Dedifferentiated amniotic fluid mesenchymal stem cell (primary cell): ENCODE measurements around the gene QKI.

ENCODE experiments used
- DNase-seq: peaks from one replicate; pipeline ENCODE4 v3.0.0-alpha.2; 2016; ENCODE audit errors: extremely low spot score

Gene QKI

DNA sequence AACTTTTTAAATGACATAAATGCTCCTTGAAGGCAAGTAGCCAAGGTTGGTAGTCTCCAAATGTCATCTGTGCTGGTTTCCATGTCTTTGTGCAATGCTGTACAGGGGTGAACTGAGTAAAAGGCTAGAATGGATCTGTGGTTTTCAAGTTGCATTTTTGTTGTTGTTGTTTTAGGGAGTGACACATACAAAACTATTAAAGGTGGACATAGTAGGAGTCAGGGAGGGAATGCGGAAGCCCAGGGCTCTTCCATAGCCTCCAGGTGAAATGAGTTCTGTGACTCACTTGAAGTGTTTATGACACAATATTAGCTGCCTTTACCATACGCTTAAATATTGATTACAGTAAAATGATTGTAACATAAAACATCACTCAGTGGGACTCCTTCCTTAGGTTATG lies 22.5 kb upstream of the QKI start:
- no peak for DNase-seq

DNA sequence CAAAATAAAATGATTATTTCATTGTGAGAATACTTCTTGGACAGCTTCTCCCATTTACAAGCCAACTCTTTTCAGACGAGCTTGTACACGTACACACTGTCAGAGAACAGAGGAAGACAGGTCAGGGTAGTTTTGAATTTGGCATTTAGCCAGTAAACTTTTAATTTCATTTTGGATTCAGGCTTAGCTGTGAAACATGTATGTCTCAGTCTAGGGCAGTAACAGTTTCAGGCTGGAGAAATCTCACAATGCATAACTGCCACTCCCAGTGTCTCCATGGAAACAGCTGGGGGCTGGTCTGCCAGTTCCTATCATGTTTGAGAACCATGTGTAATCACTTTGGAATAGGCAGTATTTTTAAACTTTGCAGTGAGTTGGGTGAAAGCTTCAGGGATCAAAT lies 22.0 kb upstream of the QKI start:
- peak; percentile 67 for DNase-seq

DNA sequence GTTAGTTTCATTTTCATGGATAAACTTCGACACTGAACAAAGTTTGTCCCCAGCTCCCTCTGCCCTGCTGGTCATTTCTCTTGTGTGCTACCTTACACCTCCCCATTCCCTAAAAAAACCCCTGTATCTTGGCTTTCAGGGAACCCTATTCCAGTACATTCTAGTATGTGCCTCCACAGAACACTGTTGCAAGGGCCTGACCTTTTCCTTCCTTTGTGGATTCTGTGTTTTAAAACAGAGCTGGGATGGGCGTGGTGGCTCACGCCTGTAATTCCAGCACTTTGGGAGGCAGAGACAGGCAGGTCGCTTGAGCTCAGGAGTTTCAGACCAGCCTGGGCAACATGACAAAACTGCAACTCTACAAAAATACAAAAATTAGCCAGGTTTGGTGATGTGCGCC lies 20.6 kb upstream of the QKI start:
- no peak for DNase-seq

DNA sequence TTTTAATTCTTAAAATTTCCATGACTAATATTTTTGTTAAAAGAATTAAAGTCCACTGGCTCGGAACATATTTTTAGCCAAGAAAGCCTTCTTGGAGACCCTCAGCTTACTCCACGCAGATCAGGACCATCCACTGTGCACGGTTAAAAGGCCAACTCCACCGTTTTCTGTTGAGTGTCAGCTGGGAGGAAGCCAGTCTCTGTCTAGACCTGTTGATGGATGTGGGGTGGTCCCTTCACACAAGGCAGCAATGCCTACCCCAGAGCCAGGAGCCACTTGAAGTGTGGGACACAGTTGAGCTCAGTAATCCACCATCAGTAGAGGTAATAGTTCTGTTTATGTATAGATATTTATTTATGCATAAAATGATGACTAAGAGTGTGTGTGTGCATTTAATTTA lies 19.9 kb upstream of the QKI start:
- no peak for DNase-seq

DNA sequence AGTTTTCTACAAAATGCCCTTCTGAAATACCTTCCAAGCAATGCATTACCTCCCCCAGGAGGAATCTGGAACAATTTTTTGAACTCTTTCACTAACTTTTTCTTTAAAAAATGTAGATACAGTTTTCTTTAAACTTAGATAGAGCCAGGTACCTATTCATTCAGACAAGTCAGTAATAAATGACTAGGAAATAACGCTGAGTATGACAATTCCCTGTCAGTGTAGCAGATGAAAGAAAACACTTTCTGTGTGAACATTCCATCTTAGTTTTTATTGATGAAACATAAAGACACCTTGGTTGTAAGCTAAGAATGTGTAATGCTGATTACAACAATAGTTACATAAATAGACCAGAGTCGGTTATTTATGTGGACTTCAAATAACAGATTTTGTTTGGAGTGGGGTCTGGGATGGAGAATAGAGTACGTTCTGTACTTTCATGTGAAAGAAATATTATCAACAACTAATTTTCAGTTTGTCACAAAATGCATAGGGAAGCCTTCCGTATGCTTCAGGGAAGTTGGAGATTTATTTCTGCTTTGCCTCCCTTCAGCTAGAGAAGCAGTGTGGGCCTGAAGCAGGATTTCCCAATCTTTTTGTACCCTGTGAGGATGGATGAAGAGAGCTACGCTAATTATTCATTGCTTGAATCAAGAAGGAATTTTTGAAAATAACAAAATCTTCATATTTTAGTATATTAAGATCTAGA lies 19.2 kb upstream of the QKI start:
- DNase-seq: no peak

DNA sequence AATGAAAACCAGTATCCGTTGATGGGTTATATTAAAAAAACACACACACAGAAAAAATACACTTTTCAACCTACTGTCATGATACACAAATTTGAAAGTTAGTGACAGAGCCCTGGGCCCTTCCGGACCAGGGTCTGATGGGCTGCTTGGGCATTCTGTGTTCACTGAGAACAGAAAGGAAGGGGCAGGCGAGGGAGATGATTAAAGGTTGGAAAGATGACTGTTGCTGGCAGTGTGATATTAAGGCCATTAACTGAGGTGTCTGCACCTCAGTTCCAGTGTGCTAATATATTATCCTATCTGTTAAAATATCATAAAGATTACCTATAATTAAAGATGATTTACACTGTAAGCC lies 18.7 kb upstream of the QKI start:
- DNase-seq: no peak

DNA sequence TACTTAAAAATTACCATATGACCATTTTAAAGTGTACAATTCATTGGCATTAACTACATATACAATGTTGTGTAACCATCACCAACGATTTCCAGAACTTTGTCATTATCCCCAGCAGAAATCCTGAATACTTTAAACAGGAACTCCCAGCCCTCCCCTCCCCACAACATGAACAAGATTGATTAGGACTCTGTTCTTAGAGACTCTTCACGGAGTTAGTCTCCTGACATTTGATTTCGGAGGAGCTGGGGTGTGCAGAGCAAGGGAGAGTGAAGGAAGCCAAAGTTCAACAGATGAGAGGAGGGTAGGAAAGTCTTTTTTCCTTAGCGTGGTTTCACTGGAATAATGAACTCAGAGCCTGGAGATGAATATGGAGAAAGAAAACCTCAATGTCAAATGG lies 17.2 kb upstream of the QKI start:
- DNase-seq: no peak

DNA sequence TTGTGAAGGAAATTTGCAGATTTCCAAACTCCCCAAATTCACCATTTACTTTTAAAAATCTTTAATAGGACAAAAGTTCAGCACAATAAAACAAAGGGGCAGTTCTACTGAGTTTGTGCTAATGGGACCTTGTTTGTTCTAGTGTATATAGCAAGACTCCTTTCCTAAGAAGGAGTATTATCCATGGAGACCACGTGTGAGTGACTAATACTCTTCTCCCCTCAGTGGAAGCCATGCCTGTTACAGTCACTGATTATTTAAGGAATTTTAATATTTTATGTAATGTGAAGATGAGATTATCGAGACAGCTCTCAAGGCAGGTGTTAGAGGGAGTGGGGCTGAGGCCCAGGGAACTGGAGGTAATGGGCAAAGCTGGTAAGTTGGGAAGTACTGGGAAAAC lies 16.4 kb upstream of the QKI start:
- no peak for DNase-seq

DNA sequence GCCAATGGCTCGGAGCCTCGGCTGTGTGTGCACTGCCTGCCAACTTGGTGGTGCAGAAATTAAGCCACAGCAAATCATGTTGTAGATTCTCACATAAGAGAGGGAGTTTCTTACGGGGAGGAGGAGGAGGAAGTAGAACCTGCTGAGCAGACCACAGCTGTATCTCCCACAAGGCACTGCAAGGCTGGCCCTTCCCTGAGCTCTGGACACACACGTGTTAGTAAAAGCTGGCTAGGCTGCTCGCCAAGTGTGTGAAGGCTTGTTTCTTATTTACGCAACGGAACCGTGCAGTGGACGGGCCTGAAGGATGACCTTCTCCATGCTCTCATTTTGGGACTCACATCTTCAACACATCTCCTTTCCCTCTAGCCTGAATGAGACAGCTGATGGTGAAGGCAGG lies 15.7 kb upstream of the QKI start:
- DNase-seq: no peak

DNA sequence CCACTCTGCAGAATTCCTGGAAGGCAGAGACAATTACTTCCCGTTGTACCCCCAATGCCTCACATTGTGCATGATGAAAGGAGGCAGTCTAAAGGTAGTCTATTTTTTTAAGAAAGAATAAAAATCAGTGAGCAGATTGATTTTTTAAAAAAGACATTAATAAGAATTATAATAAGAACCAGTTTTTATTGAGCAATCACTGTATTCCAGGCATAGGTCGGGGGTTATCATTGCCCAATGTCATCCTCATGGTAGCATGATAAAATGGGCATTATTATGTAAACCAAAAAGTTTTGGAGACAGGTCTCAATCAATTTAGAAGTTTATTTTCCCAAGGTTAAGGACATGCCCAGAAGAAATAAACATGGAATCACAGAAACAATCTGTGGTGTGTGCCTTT lies 14.0 kb upstream of the QKI start:
- DNase-seq: no peak

DNA sequence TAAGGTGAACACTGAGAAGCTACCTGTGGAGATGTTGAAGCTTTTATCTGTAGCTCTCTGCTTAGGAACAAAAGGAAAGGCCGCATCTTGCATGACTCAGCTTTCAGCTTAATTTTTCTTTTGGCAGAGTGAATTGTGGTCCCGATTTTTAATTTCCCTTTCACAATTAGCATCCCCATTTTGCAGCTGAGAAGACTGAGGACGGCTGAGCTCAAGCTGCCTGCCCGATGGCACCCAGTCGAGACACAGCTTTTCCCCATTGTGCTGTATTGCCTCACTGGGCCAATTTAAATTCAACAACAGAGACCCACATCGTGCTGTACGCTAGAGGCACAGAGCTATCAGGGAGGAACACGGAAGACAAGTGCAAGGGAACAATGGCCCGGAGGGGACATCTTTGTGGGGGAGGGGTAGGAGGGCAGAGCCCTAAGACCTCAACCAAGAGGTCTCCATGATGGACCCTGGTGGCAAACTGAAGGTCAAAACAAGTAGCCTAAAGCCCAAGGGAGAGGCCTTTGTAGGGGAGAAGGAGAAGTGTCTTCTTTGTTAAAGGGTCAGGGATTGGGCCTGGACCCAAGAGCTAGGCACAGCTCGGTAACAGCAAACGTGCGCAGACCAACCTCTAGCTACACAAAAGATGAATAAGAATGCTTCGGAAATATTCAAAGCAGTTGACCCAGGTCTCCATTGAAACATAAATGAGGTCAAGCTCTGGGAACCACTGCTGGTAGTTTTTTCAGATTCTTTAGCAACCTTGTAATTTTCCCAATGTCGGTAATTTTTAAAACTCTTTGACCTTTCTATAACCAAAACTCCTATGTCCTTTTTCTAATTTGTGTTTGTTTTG lies 13.3 kb upstream of the QKI start:
- DNase-seq: no peak

DNA sequence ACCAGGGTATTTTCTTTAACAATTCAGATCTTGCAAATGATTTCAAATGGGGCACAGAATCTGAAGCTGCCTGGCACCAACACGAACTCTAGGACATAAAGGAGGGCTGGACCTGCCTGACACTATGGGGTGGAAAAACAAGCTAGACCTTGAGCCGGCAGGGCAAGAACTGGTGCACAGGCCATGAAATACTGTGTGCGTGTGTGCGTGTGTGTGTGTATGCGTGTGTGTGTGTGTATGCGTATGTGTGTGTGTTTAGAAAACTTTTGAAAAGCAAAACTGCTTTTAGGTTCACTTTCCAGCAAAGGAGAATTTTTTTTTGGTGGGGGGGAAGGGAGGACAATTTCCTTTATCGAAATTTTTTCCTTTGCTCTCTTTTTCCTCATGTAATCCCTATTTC lies 11.9 kb upstream of the QKI start:
- DNase-seq: no peak

DNA sequence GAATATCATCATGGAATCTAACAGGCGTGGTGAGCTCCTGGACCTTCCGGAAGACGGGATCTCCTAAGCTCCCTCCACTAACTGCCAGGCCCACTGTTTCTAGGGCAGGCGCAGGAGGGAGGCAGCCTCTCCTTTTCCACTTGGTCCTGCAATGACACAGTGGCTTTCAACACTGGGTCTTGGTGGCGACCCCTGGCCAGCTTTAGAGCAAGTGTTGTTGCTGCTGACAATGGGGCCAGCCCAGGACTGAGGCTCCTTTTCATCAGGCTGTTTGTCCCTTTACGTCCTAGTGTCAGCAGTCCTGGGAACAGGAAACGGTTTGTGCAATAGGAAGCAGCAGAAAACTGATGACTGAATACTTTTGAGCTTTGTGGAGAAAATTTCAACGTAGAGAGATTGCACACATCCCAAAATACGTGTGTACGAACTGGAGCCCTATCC lies 9.7 kb upstream of the QKI start:
- no peak for DNase-seq

DNA sequence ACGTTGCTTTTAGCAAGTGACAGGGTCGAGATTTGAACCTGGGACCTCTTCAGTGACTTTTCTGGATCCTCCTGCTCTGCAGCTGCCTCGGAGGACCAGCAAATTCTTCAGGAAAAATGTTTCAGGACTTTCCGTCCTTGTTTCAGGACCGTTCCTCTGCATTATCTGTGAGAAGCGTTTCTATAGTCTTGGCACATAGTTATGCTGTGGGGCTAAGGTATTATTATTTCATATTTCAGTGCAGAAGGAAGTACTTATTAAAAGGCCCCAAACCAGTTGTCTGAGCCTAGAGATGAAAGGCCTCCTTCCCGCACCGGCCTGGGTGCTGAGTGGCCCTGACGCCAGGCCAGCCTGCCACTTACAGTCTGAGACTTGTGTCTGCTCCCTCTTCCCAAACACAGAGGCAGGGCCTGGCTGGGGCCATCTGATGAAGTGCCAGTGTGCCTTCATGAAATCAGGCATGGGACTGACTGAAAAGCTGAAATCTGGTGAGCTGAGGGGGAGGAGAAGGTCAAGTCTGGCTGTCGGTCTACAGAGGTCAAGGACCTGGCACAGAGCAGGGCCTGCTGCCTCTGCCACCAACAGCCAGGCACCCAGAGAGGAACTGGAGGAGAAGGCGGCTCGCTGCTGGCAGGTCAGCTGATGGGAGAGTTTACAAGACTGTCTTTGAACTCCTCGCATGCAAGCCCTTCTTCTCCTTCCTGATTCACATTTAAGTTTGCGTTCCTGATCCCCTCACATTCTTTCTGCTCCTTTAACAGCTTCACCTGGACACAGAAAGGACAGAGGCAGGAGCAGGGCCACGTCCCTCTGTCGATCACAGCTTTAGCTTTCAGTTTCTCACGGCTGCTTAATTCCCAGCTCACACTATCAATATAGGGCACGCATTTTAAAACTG lies 8.9 kb upstream of the QKI start:
- DNase-seq: no peak

DNA sequence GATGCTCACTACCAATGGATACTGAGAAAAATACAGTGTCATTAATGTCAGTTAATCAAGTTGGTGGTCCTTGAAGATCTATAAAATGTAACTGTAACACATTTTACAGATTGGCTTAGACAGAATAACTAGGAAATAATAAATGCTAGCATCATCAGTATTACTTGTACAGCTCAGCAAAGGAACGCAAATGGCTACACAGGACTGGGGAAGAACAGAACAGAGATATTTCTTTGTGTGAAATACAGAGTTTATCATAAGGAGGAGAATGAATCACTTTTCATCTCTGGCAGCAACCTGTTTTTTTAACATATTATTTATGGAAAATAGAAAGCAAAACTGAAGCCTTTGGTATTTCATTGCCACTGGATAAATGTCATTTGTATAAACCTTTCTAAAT lies 8.2 kb upstream of the QKI start:
- no peak for DNase-seq

DNA sequence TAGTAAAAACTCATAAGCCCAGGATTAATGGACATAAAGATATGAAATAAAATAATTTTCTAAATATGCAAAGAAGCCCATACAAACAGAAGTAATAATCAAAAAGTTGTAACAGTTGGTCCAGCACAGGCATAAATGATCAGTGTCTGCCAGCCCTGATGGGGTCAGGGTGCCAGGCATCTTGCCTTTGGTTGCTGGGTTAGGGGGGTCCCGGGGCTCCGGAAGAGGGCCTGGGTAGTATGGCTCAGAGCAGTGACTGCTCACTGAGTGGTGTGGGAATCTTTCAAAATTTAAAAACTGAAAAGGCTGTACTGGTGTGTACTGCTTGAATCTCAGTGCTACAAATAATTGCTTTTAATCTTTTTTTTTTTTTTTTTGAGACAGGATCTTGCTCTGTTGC lies 7.7 kb upstream of the QKI start:
- no peak for DNase-seq

DNA sequence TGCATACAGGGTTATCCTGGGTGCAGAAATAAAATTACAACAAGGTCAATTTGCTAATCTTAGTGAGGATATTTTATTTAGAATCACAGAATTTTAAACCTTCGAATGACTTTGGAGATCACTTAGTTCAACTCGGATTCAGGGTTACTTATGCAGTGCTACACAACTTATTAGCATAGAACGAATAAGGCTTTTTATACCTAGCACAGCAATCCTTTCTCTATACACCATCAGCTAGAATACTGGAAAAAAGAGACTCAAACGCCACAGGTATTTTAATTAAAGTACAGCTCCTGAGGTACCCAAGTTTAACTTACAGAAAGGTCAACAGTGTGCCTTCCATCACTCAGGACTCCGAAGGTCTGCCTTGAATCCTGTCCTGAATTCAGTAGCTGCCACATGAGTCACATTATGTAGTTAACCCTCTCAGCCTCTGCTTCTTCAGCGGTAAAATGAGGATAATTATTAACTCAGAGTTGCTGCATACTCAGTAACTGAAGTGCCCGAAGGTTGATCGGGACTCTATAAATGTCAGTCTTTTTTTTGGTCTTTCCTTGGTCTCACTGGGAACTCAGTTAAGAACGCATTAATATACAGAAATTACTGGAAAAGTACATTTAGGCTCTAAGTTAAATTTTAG lies 6.0 kb upstream of the QKI start:
- no peak for DNase-seq

DNA sequence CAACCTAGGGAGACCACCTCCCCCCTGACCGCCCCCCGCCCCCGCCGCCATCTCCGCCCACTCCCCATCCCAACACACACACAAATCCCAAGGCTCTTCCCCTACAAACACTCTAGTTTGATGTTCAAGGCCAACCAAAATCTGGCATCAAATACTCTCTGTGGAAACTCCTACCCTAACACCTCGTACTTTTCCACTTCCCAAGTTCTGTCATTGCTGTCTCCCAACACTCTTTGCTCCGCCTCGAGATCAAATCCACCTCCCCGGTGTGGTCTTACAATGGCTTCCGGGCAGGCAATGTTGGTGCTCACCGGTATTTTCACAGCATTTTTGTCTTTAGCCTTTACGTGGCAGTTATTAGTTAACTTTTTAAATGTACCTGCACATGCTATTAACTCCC lies 4.8 kb upstream of the QKI start:
- DNase-seq: no peak

DNA sequence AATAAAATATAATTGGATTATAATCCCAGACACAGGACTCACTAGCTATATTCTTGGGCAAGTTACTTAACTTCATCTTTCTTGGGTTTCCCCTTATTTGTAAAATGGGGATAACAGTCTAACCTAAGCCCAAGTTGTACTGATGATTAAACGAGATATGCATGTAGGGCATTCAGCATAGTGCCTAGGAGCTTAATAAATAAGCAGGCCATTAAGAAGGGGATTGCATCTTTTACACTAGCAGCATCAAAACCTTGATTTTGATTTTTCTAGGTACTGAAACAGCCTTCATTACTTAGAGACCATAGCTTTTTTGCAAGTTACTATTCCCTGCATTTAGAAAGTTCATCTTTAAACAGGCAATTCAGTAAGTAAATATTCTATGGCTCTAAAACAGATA lies 2.2 kb upstream of the QKI start:
- DNase-seq: no peak

DNA sequence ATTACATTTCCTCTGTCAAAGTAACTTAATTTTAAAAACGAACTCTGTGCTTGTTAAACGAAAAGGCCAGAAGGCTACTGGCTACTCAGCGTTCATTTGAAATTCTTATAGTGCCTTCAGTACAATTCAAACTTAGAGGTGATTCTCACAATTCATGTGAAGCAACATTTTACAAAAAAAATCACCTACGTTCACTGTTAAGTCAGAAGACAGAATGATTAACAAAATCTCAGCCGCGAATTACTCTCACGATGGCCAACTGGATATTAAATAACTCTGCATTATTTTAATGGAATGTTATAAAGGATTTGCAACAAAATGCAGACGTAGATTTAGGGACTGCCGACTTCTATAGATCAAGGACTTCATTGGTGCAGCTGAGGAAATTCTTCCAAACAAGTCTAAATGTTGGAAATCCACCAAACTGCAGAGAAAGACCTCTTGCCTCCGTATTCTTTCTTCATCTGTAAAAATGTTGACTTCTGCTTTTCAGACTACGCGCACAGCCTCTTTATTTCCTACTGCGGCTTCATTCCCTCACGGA lies 1.6 kb upstream of the QKI start:
- DNase-seq: no peak

DNA sequence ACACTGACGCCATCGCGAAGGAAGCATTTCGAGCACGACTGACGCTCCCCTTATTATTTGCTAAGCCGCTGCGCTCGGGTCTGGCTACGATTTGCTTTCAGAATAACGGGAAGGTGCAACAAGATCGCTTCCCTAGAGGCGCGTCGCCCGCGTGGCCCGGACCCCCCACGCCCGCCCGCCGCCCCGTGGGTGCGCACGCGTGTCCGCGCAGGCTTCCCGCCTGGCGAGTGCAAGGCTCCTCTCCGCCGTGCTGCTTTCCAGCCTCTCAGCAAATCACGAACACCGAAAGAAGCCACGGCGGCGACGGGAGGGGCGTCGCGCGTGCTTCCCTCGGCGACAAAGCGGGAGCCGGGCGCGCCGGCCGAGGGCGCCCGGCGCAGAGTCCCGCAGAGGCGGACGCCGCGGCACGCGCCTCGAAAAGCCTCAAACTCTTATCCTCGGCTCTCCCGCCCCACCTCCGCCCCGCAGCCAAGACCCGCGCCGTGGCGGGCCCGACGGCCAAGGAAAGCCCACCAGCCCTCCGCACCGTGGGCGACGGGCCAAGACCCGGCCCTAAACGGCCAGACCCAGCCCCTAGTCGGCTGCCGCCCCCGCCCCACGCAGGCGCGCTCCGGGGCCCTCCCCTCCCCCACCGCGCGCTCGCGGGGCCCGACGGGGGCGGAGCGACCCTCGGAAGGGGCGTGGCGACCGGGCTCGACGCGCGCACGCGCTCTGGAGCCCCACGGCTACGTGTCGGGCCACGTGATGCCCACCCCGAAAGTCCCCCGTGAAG lies 987 bp upstream of the QKI start:
- DNase-seq: peak; percentile 86
